ENCODE data around the gene MLF2. TPM values are rescaled to one million over a fixed set of nuclear protein-coding genes. Genes with fewer than 3 reads are reported as not detected.

MLF2 gene
- total and polyA plus RNA-seq, 2 of the 13 experiments (the other 11 are each of a cell fraction or from before 2014, with no cell fraction given), result 88.1 to 167 TPM

DNA sequence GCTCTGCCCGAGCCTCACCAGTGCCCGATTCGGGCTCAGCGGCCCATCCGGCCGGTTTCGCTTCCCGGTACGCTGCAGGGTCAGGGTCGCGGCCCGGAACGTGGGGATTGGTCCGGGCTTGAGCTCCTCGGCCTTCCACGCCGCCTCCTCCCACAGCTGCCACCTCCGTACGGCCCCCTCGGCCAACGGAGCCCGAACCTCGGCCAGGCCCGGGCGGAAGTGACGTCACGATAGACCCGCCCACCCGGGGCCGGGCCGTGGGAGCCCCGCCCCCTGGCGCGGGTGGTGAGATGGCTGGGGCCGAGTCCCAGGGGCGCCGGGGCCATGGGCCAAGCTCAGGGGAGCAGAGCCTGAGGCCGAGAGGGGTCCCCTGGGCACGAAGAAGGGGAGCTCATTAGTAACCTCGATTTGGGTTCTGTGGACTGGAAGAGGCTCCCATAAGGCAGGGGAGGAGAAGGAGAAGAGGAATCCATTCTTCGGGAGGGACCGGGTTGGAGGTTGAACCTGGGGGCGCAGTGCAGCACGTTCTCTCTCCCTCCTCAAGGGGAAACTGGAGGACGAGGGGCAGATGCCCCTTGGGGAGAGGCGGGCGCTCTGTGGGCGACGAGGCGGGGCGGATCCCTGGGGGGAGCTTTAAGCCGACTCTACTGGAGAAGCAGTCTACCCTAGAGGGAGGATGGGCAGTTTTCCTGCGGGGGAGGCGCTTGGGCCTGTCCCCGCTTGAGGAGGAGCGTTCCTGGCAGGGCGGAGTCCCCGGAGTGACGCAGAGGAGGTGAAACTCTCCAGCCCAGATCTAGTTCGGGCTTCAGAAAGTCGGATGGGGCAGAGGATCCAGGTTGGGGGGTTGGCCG is at the start of gene MLF2 (continued):
- TF ChIP-seq, protein P1, sequence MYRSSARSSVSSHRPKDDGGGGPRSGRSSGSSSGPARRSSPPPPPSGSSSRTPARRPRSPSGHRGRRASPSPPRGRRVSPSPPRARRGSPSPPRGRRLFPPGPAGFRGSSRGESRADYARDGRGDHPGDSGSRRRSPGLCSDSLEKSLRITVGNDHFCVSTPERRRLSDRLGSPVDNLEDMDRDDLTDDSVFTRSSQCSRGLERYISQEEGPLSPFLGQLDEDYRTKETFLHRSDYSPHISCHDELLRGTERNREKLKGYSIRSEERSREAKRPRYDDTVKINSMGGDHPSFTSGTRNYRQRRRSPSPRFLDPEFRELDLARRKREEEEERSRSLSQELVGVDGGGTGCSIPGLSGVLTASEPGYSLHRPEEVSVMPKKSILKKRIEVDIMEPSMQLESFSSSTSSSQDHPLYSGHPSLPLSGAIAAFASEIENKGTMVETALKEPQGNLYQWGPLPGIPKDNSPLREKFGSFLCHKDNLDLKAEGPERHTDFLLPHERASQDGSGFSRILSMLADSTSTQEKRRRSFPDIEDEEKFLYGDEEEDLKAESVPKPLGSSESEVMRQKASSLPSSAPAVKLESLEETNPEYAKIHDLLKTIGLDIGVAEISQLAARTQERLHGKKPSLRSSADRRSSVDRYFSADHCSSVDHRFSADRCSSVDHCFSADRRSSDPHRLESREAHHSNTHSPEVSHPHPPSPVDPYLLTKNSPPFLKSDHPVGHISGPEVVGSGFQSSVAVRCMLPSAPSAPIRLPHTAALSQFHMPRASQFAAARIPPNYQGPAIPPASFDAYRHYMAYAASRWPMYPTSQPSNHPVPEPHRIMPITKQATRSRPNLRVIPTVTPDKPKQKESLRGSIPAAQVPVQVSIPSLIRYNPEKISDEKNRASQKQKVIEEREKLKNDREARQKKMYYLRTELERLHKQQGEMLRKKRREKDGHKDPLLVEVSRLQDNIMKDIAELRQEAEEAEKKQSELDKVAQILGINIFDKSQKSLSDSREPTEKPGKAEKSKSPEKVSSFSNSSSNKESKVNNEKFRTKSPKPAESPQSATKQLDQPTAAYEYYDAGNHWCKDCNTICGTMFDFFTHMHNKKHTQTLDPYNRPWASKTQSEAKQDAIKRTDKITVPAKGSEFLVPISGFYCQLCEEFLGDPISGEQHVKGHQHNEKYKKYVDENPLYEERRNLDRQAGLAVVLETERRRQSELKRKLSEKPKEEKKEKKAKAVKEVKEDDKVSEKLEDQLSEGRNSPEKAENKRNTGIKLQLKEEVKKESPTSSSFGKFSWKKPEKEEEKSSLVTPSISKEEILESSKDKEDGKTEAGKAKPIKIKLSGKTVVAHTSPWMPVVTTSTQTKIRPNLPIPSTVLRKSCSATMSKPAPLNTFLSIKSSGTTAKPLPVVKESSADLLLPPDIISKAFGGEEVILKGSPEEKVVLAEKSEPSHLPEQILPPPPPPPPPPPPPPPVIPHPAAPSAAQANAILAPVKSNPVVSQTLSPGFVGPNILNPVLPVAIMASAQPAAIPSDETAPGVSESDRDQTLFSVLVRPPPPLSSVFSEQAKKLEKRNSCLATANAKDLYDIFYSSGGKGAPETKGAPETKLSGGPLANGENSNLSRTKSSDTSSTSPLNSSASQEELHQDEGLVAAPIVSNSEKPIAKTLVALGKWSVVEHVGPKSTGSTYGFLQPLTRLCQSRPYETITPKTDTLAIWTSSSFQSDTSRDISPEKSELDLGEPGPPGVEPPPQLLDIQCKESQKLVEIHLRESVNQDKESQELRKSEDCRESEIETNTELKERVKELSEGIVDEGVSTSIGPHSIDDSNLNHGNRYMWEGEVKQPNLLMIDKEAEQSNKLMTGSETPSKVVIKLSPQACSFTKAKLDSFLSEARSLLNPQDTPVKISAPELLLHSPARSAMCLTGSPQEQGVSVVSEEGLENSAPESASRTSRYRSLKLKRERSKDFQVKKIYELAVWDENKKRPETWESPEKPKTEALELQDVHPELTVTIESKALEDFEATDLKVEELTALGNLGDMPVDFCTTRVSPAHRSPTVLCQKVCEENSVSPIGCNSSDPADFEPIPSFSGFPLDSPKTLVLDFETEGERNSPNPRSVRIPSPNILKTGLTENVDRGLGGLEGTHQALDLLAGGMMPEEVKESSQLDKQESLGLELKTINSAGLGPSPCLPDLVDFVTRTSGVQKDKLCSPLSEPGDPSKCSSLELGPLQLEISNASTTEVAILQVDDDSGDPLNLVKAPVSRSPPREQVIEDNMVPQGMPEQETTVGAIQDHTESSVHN (CRISPR knock-in tag; IDR thresholded peaks at IDR 0.05), result no peak
- TF ChIP-seq ARID3A (IDR thresholded peaks at IDR 0.05; ENCODE audit: low read depth, low read length), result no peak
- TF ChIP-seq, protein P2, sequence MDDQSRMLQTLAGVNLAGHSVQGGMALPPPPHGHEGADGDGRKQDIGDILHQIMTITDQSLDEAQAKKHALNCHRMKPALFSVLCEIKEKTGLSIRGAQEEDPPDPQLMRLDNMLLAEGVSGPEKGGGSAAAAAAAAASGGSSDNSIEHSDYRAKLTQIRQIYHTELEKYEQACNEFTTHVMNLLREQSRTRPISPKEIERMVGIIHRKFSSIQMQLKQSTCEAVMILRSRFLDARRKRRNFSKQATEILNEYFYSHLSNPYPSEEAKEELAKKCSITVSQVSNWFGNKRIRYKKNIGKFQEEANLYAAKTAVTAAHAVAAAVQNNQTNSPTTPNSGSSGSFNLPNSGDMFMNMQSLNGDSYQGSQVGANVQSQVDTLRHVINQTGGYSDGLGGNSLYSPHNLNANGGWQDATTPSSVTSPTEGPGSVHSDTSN (CRISPR knock-in tag; IDR thresholded peaks at IDR 0.05; ENCODE audit: borderline replicate concordance), result no peak; the same call in 1 of the 2 replicates
- peak; percentile 52; the same call in 1 of the 2 replicates for TF ChIP-seq MED13 (CRISPR knock-in tag; IDR thresholded peaks at IDR 0.05)
- TF ChIP-seq ZNF841 (CRISPR knock-in tag; IDR thresholded peaks at IDR 0.05; ENCODE audit: borderline replicate concordance), result no peak; the same call in 1 of the 2 replicates
- peak; percentile 73; the same call in 1 of the 2 replicates for TF ChIP-seq ZNF124 (CRISPR knock-in tag; IDR thresholded peaks at IDR 0.05)
- TF ChIP-seq ARNT (IDR thresholded peaks at IDR 0.05), result no peak
- TF ChIP-seq ZNF317 (CRISPR knock-in tag; IDR thresholded peaks at IDR 0.05), result 0 out of 2 replicates have a peak, but pooled peaks have one; percentile 62
- no peak for TF ChIP-seq ZNF205 (CRISPR knock-in tag; IDR thresholded peaks at IDR 0.05)
- no peak; the same call in 1 of the 2 replicates for TF ChIP-seq CEBPG (CRISPR knock-in tag; IDR thresholded peaks at IDR 0.05)
- no peak; the same call in 1 of the 2 replicates for TF ChIP-seq RAD21 (CRISPR knock-in tag; IDR thresholded peaks at IDR 0.05)
